ENCODE measurements around the gene TMEM255B.

The TMEM255B gene

GRCh38 chr13:113865427-113865826 is 106.4 kb downstream of the TMEM255B start:
- DNase-seq = no peak

Measured in CD4-positive, alpha-beta T cell treated with Interleukin-4 for 1 hour (primary cell).